ENCODE results near the gene TSPAN18.
A peak's percentile ranks its signal among the peaks of the same experiment; 100 is the strongest.

The TSPAN18 gene

GRCh38 chr11:44969651-44970252 lies 243.0 kb downstream of the TSPAN18 start:
- no peak for FAIRE-seq

- no peak for FAIRE-seq
Measured at GRCh38 chr11:44970293-44970692, 243.5 kb downstream of the TSPAN18 start.

GRCh38 chr11:44971185-44971584 lies 244.4 kb downstream of the TSPAN18 start:
- FAIRE-seq = no peak

GRCh38 chr11:44972746-44973435 lies 246.1 kb downstream of the TSPAN18 start:
- no peak for FAIRE-seq

- FAIRE-seq = no peak
Measured at GRCh38 chr11:44973632-44974401, 247.1 kb downstream of the TSPAN18 start.

GRCh38 chr11:44974402-44975000 lies 247.7 kb downstream of the TSPAN18 start:
- FAIRE-seq = no peak

- FAIRE-seq = no peak
Measured at GRCh38 chr11:44976576-44976975, 249.8 kb downstream of the TSPAN18 start.

- FAIRE-seq = peak; percentile 99
Measured at GRCh38 chr11:44977493-44977984, 250.8 kb downstream of the TSPAN18 start.

GRCh38 chr11:44978274-44978960 lies 251.7 kb downstream of the TSPAN18 start:
- FAIRE-seq = no peak

- FAIRE-seq = peak; percentile 92
Measured at GRCh38 chr11:44978961-44979331, 252.2 kb downstream of the TSPAN18 start.

GRCh38 chr11:44979543-44980399 lies 253.0 kb downstream of the TSPAN18 start:
- peak; percentile 92 for FAIRE-seq

- no peak for FAIRE-seq
Measured at GRCh38 chr11:44980533-44981427, 254.0 kb downstream of the TSPAN18 start.
